CD4-positive, alpha-beta T cell (primary cell): Measurements from ENCODE around the gene EXOC6. TPM values are rescaled to one million over a fixed set of nuclear protein-coding genes. Genes with fewer than 3 reads are reported as not detected.

Source experiments
- ATAC-seq: fragments of 200-7000 bp; cut with Tn5 transposase; one replicate; pipeline ENCODE4 v1.10.0; 2022; ENCODE audit warnings: mild to moderate bottlenecking; ENCODE audit not compliant: poor library complexity
- CTCF ChIA-PET: fragments of 350-600 bp; sonication (Branson Sonifier 250); formaldehyde crosslinking; loops from one replicate; lab custom pipeline; 2021; ENCODE audit warnings: antibody characterized with exemption, inconsistent platforms; lab: Charles Lee
- POLR2A ChIA-PET: fragments of 350-600 bp; sonication (Branson Sonifier 250); formaldehyde crosslinking; loops from one replicate; lab custom pipeline; 2021; ENCODE audit warnings: antibody characterized with exemption, inconsistent platforms; lab: Charles Lee
- DNase-seq, 14 experiments: peaks; one replicate each; pipeline ENCODE4 v3.0.0-alpha.2; 2013 to 2020; ENCODE audit warnings: mixed read lengths in 2 of 14
- H3K27ac ChIP-seq, 2 donors: one replicate each; pipeline versions ENCODE4 v1.5.1 to v1.7.0; 2013; ENCODE audit warnings: low read length in 2 of 2, low read depth in 1 of 2, mild to moderate bottlenecking in 1 of 2
- H3K27me3 ChIP-seq, 2 experiments: 1 replicate in 1 of 2; 2 replicates in 1 of 2; pipeline versions ENCODE4 v1.6.1 to v1.7.0; 2013; ENCODE audit warnings: low read length in 2 of 2, control low read depth in 1 of 2, mild to moderate bottlenecking in 1 of 2, moderate library complexity in 1 of 2; ENCODE audit not compliant: insufficient read depth in 2 of 2, control insufficient read depth in 1 of 2
- H3K36me3 ChIP-seq: one replicate; pipeline ENCODE4 v1.6.1; 2013; ENCODE audit warnings: low read length, control low read depth; ENCODE audit not compliant: insufficient read depth
- H3K4me1 ChIP-seq: one replicate; pipeline ENCODE4 v1.6.1; 2013; ENCODE audit warnings: low read length, control low read depth; ENCODE audit not compliant: insufficient read depth
- H3K4me3 ChIP-seq: one replicate; pipeline ENCODE4 v1.5.1; 2013; ENCODE audit warnings: mild to moderate bottlenecking, low read length, moderate library complexity
- H3K9me3 ChIP-seq, 2 experiments: 1 replicate in 1 of 2; 2 replicates in 1 of 2; pipeline versions ENCODE4 v1.6.1 to v1.7.0; 2013; ENCODE audit warnings: low read length in 2 of 2, mild to moderate bottlenecking in 2 of 2, control low read depth in 1 of 2, moderate library complexity in 1 of 2; ENCODE audit not compliant: control insufficient read depth in 1 of 2, insufficient read depth in 1 of 2
- H3K27ac Mint-ChIP-seq: one replicate; pipeline ENCODE4 v1.8.0; 2020; ENCODE audit warnings: mixed read lengths
- H3K27me3 Mint-ChIP-seq: one replicate; pipeline ENCODE4 v1.8.0; 2021; ENCODE audit warnings: mixed read lengths
- H3K36me3 Mint-ChIP-seq: one replicate; pipeline ENCODE4 v1.8.0; 2021; ENCODE audit warnings: low read depth, mixed read lengths
- H3K4me1 Mint-ChIP-seq: one replicate; pipeline ENCODE4 v1.8.0; 2021; ENCODE audit warnings: low read depth, mixed read lengths
- H3K4me3 Mint-ChIP-seq: one replicate; pipeline ENCODE4 v1.8.0; 2020; ENCODE audit warnings: mild to moderate bottlenecking, mixed read lengths
- H3K9me3 Mint-ChIP-seq: one replicate; pipeline ENCODE4 v1.8.0; 2020; ENCODE audit warnings: mixed read lengths
- intact Hi-C, 2 experiments: fragments of 100-400 bp; cut with DNase I in 1 of 2; cut with micrococcal nuclease in 1 of 2; formaldehyde crosslinking; loops; one replicate each; pipeline versions ENCODE4 v1.15.1 to v1.9.0; 2023 to 2025; cut with DNase I, micrococcal nuclease
- total RNA-seq, 174 experiments: library from RNA in 2 of 174; stranded (reverse) in 2 of 174; gene quantifications; one replicate each; pipeline ENCODE4 v1.2.3 and lab custom pipeline; 2021 to 2026
- TF ChIP-seq, protein P1 (sequence below): fragments of 200-600 bp; IDR thresholded peaks from one replicate; pipeline ENCODE4 v1.8.0; 2022; ENCODE audit warnings: antibody characterized with exemption, mild to moderate bottlenecking

The EXOC6 gene
- total RNA-seq, 2 experiments from 2014 or later, result 6.6 to 7.4 TPM

GRCh38 chr10:92867235-92867634 is 18.9 kb downstream of the EXOC6 start:
- Mint-ChIP-seq H3K9me3 (no peaks in the 10 kb centered on the region), H3K27me3 (no peaks in the 10 kb centered on the region), H3K4me1 (peaks cover 27% of the 10 kb centered on the region), H3K27ac (no peak overlapping the region), H3K36me3 (peaks cover 7% of the 10 kb centered on the region), H3K4me3 (no peak overlapping the region)
- Histone ChIP-seq H3K27ac (no peak overlapping the region), H3K9me3 (no peaks in the 10 kb centered on the region), H3K36me3 (no peaks in the 10 kb centered on the region), H3K27me3 (no peaks in the 10 kb centered on the region), H3K4me3 (no peak overlapping the region), H3K4me1 (no peaks in the 10 kb centered on the region)
- ChIA-PET POLR2A (interaction anchor here (2.1 kb wide), 1 partner anchor 19 kb away, joined by 11 read pairs; the partner anchor contains the start of gene EXOC6), CTCF (interaction anchor here (2.6 kb wide), 1 partner anchor 24 kb away, joined by 8 read pairs; no protein-coding TSS in a partner anchor)
- DNase-seq, result no peak
- TF ChIP-seq, protein P1, sequence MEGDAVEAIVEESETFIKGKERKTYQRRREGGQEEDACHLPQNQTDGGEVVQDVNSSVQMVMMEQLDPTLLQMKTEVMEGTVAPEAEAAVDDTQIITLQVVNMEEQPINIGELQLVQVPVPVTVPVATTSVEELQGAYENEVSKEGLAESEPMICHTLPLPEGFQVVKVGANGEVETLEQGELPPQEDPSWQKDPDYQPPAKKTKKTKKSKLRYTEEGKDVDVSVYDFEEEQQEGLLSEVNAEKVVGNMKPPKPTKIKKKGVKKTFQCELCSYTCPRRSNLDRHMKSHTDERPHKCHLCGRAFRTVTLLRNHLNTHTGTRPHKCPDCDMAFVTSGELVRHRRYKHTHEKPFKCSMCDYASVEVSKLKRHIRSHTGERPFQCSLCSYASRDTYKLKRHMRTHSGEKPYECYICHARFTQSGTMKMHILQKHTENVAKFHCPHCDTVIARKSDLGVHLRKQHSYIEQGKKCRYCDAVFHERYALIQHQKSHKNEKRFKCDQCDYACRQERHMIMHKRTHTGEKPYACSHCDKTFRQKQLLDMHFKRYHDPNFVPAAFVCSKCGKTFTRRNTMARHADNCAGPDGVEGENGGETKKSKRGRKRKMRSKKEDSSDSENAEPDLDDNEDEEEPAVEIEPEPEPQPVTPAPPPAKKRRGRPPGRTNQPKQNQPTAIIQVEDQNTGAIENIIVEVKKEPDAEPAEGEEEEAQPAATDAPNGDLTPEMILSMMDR, result no peak
- no peak for ATAC-seq
- intact Hi-C loops, result no loop called here

DNA sequence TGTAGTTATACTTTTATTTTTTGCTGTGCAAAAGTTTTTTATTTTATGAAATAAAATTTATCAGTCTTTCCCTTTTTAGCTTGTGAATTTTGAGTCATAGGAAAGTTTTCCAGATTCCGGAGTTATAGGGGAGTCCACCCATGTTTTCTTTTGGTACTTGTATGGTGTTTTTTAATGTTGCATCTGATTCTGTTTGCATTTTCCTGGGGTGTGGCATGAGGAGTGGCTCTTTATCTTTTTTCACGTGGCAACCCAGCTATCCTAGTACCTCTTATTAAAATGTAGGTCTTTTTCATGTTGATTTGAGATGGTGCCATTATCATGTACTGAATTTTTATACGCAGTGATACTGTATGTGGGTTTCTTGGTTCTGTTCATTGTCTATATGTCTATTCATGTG is 19.7 kb downstream of the EXOC6 start:
- ChIA-PET POLR2A (interaction anchor here (2.1 kb wide), 1 partner anchor 20 kb away, joined by 11 read pairs; the partner anchor contains the start of gene EXOC6), CTCF (interaction anchor here (2.6 kb wide), 1 partner anchor 25 kb away, joined by 8 read pairs; no protein-coding TSS in a partner anchor)
- no peak overlapping the region for H3K4me3 ChIP-seq
- H3K9me3 ChIP-seq, result no peaks in the 10 kb centered on the region
- H3K27me3 ChIP-seq, result no peaks in the 10 kb centered on the region
- no peak overlapping the region for H3K27ac Mint-ChIP-seq
- no peaks in the 10 kb centered on the region for H3K27me3 Mint-ChIP-seq
- ATAC-seq (no peak), DNase-seq (no peak)
- H3K4me1 ChIP-seq, result no peaks in the 10 kb centered on the region
- H3K27ac ChIP-seq, result no peak overlapping the region
- no peak overlapping the region for H3K4me3 Mint-ChIP-seq
- intact Hi-C loops, result loop anchor here in 1 of 2 experiments (2.0 kb wide), 1 partner anchor 15 kb away; no protein-coding TSS in a partner anchor
- TF ChIP-seq, protein P1, result no peak
- peaks cover 33% of the 10 kb centered on the region for H3K4me1 Mint-ChIP-seq
- H3K36me3 Mint-ChIP-seq, result peaks cover 4% of the 10 kb centered on the region
- no peaks in the 10 kb centered on the region for H3K9me3 Mint-ChIP-seq
- no peaks in the 10 kb centered on the region for H3K36me3 ChIP-seq

DNA sequence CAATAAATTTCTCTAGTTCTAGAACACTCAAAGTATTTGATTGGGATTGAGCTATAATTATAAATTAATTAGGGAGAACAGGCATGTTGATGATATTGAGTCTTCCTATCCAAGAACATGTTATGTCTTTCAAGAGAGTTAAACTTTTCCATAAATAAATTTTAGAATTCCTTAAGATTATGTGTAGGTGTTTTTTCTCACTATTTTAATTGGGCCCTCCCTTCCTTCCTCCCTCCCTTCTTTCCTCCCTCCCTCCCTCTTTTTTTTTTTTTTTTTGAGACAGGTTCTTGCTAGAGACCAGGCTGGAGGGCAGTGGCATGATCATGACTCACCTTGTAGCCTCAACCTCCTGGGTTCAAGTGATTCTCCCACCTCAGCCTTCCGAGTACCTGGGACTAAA is 20.2 kb downstream of the EXOC6 start:
- no peaks in the 10 kb centered on the region for H3K36me3 ChIP-seq
- ATAC-seq (no peak), DNase-seq (no peak)
- no peaks in the 10 kb centered on the region for H3K4me1 ChIP-seq
- no peak overlapping the region for H3K4me3 ChIP-seq
- H3K9me3 ChIP-seq, result no peaks in the 10 kb centered on the region
- no peaks in the 10 kb centered on the region for H3K27me3 Mint-ChIP-seq
- no peaks in the 10 kb centered on the region for H3K9me3 Mint-ChIP-seq
- H3K36me3 Mint-ChIP-seq, result no peaks in the 10 kb centered on the region
- CTCF ChIA-PET, result interaction anchor here (2.6 kb wide), 1 partner anchor 25 kb away, joined by 8 read pairs; no protein-coding TSS in a partner anchor
- intact Hi-C loops, result loop anchor here in 1 of 2 experiments (2.0 kb wide), 1 partner anchor 16 kb away; no protein-coding TSS in a partner anchor
- TF ChIP-seq, protein P1, result no peak
- no peak overlapping the region for H3K4me3 Mint-ChIP-seq
- no peak overlapping the region for H3K27ac Mint-ChIP-seq
- peaks cover 37% of the 10 kb centered on the region for H3K4me1 Mint-ChIP-seq
- POLR2A ChIA-PET, result interaction anchor here (2.1 kb wide), 1 partner anchor 20 kb away, joined by 11 read pairs; the partner anchor contains the start of gene EXOC6
- no peak overlapping the region for H3K27ac ChIP-seq
- no peaks in the 10 kb centered on the region for H3K27me3 ChIP-seq
